GM19324 (cell line): ENCODE measurements around the gene AQP12A.

Source experiments
- ATAC-seq: cut with Tn5 transposase; IDR thresholded peaks from one replicate; pipeline ENCODE4 v1.9.1; 2021; ENCODE audit warnings: mild to moderate bottlenecking, moderate library complexity; ENCODE audit not compliant: unreplicated experiment, low FRiP score

Gene AQP12A

DNA sequence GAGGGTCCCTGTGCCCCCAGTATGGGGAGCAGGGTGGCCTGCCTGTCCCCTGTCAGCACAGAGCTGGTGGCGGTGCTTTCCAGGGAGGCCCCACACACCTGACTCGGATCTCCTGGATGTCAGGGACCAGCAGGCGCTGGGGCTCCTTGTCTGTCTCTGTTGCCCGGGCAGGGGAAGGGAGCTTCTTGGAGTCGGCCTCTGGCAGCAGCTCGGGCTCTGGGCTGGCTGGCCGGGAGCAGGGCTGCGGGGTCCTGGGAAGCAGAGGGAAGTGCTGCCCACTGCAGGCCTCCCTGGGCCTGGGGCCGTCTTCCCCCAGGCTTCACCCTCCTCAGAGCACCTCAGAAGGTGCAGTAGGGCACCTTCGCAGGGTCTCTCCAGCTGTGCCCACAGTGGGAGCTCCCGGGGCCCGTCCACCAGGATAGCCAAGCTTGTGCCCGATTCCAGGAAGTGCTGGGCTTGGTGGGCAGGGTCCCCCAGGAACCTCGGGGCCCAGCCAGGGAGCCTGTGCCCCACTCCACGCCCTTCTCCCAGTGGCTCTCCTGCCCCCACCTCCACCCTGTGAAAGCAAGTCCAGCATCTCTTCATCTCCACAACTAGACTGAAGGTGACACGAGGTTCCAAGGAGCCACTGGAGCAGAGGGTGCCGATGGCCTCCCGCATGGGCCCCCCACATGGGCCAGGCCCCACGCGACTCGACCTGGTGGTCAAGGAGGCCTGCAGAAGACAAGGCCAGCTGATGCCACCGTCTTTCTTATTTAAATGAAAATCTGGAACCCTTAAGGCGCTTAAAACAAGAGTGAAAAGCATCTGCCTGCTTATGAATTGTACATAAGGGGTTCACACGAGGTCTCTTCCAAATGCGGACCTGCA, 28.2 kb downstream of the AQP12A start:
- ATAC-seq = no peak

DNA sequence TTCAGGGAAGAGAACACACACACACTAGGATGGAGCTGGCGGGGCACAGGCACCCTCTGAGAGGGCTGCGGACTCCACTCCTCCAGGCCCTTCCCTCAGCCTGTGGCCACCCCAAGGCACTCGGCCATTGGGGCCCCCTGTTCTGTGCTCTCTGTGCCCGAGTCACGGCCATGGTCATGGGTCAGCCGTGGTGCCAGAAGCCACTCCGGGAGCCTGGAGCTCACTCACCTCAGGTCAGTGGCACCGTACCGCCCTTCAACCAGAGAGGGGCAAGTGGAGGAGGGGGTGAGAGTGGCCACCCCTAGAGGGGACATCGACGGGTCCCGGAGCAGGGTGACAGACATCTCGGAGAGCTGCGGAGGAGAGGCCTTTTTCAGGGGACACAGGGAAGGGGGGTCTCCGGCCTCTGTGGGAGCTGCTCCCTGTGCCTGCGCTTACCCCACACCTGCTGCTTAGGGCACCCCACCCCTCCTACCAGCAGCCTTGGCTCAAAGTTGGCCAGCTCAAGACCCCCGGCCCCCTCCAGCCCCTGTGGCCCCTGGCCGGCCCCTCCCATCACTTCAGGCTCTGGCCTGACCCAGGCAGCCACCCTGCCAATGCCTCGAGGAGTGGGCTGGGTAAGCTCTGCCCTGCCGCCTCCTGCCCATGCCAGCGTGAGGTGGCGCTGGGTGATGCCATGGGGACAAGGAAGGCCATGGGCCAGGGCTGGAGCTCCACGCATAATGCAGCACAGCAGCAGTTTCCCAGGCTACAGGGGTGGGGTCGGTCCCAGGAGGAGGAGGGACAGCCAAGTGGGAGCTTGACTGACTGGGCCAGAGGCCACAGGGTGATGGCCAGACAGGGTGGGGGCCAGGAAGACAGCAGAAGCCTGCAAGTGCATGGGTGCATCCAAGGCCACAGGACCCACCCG, 29.3 kb downstream of the AQP12A start:
- ATAC-seq = no peak

DNA sequence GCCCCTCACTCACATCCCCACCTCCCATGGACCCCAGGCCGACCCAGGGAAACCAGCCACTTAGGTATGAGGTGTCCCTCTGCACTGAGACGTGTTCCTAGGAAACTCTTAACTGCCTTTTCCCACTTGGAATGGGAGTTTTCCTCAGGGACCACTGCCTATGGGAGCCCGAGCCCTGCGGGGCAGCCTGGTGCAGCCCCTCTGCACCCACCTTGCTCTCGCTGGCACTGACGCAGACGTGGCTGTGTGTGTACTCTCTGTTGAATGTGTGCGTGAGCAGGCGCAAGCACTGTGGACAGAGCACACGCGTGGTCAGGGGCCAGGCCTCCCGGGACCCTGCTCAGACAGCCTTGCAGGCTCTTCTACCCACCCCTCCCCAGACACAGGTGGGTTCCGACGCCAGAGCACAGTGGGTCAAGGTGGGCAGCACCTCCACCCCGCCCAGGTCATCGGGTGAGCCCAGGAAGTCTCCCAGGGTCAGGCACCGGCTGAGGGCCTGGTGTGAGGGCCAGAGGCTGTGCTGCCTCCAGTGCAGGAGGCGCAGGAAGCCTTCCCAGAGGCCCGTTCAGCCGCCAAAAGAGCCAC, 30.0 kb downstream of the AQP12A start:
- ATAC-seq = no peak

- ATAC-seq = no peak
Measured at GRCh38 chr2:240722376-240722775, 30.7 kb downstream of the AQP12A start.

- no peak for ATAC-seq
Measured at GRCh38 chr2:240722796-240723735, 31.4 kb downstream of the AQP12A start.

DNA sequence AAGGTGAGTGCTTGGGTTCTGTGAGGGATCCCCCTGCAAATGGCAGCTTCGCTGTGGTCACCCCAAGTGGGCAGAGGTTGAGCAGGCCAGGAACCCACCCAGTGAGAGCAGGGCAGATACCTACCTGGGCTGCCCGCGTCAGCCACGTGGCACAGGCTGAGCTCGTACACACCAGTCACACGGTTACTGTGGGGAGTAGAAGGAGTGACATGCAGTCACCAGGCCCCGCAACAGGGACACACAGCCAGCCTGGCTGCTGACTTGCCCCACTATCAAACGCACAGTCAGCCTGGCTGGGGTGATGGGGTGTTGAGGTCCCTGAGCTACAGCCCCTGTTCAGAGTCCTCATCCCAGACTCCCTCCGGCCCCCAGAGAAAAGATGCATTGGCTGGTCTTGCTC, 32.2 kb downstream of the AQP12A start:
- ATAC-seq = no peak

GRCh38 chr2:240724431-240724830, 32.8 kb downstream of the AQP12A start:
- ATAC-seq = no peak

DNA sequence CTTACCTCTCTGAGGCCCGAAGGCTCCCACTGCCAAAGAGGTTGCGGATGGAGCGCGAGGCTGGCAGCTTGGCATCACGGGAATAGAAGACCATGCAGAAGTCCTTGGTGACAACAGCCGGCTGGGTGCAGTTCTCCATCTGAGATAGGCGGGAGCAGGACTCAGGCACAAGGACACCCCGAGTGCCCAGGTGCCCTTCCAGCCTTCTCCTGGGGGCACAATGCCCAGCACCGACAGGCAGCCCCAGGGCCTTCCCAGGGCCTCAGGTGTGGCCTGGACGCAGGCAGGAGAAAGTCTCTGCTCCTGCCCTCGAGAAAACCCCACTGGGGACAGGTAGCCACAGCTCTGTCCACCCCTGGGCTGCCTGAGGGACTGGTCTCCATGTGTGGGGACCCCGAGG, 33.6 kb downstream of the AQP12A start:
- ATAC-seq = no peak

DNA sequence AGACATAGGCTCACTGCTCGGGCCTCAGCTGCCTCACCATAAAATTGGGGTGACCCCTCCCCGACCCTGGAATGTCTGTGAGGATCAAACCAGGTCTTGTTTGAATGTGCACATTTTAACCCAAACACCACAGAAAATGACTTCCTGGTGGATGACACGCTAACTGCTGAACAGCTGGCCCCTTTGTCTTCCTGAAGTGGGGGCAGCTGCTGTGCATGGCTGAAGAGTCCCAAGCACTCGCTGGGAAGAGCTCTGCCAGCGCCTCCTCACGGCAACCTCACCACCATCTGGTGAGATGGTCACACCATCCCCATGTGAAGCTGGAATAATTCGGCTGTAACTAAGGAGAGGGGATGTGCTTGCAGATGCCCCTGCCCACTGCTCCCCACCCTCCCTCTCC, 34.0 kb downstream of the AQP12A start:
- no peak for ATAC-seq

- ATAC-seq = no peak
Measured at GRCh38 chr2:240726876-240727275, 35.2 kb downstream of the AQP12A start.

- ATAC-seq = no peak
Measured at GRCh38 chr2:240727439-240727838, 35.8 kb downstream of the AQP12A start.

DNA sequence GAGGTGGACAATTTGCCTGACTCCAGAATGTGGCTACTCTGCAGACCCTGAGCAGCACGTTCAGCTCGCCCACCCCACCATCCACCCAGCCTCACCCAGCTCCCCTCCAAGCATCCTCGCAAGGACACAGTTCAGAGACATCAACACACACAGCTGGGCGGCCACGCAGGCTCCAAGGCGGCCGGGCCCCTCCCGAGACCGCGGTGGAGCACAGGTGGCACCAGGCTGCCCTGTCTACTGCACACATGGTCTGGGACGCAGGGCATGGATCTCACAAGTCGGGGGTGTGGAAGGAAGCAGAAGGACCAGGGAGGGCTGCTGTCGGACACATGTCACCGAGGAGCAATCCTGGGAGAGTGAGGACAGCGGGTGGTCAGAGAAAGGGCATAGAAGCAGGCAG, 36.2 kb downstream of the AQP12A start:
- no peak for ATAC-seq

DNA sequence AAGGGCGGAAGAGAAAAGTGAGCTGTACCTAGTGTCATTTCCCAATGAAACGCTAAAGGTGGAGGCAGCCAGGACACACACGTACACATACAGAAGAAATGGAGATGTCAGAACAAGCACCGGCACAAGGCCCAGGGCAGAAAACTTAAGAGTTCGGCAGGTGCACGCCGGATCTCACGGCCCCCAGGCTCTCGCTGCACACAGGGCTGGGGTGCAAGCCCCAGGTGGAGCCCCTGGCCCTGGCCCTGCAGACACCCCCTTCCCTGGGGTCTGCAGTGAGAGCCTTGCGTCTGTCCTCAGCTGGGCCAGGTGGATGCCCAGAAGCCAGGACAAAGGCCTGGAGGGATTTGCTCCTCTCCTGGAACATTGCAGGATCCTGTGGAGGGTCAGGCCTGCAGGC, 36.7 kb downstream of the AQP12A start:
- ATAC-seq = no peak

DNA sequence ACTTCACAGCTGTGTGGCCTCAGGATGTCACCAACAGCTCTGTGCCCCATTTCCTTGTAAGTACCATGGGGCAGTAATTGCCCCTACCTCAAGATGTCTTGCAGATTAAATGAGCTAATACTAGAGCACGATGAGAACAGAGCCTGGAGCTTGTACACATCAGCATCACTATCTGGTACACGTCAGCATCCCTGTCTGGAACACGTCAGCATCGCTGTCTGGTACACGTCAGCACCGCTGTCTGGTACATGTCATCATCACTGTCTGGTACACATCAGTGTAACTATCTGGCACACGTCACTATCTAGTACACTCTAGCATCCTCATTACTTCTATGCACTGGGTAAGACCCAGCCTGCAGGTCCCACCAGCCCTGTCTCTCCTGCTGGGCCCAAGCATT, 37.2 kb downstream of the AQP12A start:
- no peak for ATAC-seq

DNA sequence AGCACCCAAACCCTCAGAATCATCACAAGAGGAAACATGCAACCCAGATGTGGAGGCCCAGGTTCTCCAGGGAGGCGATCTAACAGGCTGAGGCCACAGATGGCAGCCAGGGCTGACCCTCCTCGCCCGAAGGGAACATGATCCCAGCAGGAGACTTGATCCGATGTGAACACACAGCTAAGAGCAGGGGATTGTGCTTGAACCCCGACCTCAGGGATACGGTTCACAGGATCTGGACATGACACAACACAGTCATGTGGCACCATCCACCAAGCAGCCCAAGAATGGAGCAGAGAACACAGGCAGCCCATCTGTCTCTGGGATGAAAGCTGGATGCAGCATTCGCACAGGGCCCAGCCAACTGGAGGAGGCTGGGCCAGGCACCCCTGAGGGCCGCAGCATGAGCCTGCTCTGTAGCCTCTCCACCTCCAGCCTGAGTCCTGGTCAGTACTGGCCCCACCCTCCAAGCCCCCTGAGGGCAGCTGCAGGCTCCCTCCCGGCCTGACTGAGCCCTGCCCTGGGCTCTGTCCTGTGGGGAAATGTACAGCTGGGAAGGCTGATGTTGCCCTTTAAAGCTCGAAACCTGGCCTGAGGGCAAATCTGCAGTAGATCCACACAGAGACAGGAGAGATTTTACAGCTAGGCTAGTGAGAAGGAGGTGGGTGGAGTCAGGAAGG, 39.0 kb downstream of the AQP12A start:
- ATAC-seq = no peak

DNA sequence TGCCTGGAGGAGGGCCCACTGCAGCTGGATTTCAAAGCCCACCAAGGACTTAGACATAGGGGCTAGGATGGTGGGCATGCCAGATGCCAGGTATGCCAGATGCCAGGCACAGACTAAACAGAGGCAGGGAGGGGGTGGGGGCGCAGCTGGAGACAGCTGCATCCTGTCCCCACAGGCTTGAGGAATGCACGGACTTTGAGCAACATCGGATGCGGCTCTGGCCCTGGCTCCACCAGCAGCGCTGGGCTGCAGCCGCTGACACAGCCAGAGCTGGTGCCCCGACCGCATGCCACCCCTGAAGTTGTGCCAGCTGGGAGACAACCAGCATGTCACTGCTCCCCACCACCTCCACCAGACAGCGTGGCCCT, 39.5 kb downstream of the AQP12A start:
- no peak for ATAC-seq

DNA sequence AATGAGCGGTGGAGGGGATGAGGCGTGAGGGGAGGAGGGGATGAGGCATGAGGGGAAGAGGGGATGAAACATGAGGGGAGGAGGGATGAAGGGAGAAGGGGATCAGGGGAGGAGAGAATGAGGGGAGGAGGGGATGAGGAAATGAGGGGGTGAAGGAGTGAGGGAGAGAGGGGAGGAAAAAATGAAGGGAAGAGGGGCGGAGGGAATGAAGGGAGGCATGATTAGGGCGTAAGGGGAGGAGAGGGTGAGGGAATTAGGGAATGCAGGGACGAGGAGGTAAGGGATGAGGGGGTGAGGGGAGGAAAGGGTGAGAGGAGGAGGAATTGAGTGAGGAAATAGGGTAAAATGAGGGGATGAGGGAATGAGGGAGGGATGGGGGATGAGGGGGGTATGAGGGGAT, 40.5 kb downstream of the AQP12A start:
- no peak for ATAC-seq

GRCh38 chr2:240732911-240733622, 41.4 kb downstream of the AQP12A start:
- no peak for ATAC-seq
